Mononuclear cell (primary cell): Measurements from ENCODE around the gene HK1. TPM values are rescaled to one million over a fixed set of nuclear protein-coding genes. Genes with fewer than 3 reads are reported as not detected.

Experiments used
- H3K27me3 ChIP-seq: 2 replicates; pipeline ENCODE4 v1.6.0; 2011; ENCODE audit warnings: low read length, control low read depth; ENCODE audit not compliant: insufficient read depth
- H3K4me1 ChIP-seq: 2 replicates; pipeline ENCODE4 v1.5.1; 2011; ENCODE audit warnings: mild to moderate bottlenecking, low read length, control low read depth; ENCODE audit not compliant: insufficient read depth
- H3K4me3 ChIP-seq: 2 replicates; pipeline ENCODE4 v1.5.1; 2011; ENCODE audit warnings: mild to moderate bottlenecking, low read length, moderate library complexity
- H3K9me3 ChIP-seq: 2 replicates; pipeline ENCODE4 v1.5.1; 2011; ENCODE audit warnings: low read depth, mild to moderate bottlenecking, control low read depth, low read length
- total RNA-seq: library from RNA; depleted of rRNA; stranded (reverse); fragments of >200 nt; gene quantifications from one replicate; pipeline ENCODE4 v1.2.3, GENCODE V29; 2012

Gene HK1
- total RNA-seq, 1 donor, result 35.6 TPM

- no peaks in the 10 kb centered on the region for H3K9me3 ChIP-seq
- peaks cover 43% of the 10 kb centered on the region for H3K4me1 ChIP-seq
- no peak overlapping the region for H3K4me3 ChIP-seq
- no peaks in the 10 kb centered on the region for H3K27me3 ChIP-seq
Observed at GRCh38 chr10:69353977-69354635, 75.8 kb downstream of the HK1 start.

GRCh38 chr10:69356187-69356586 is 77.9 kb downstream of the HK1 start:
- no peak overlapping the region for H3K4me3 ChIP-seq
- no peaks in the 10 kb centered on the region for H3K9me3 ChIP-seq
- no peaks in the 10 kb centered on the region for H3K27me3 ChIP-seq
- H3K4me1 ChIP-seq, result peaks cover 51% of the 10 kb centered on the region

- H3K9me3 ChIP-seq, result no peaks in the 10 kb centered on the region
- H3K4me3 ChIP-seq, result no peak overlapping the region
- H3K27me3 ChIP-seq, result no peaks in the 10 kb centered on the region
- peaks cover 61% of the 10 kb centered on the region for H3K4me1 ChIP-seq
Observed at GRCh38 chr10:69358148-69358795, 80.0 kb downstream of the HK1 start.

- no peaks in the 10 kb centered on the region for H3K9me3 ChIP-seq
- peaks cover 52% of the 10 kb centered on the region for H3K4me1 ChIP-seq
- H3K4me3 ChIP-seq, result no peak overlapping the region
- H3K27me3 ChIP-seq, result no peaks in the 10 kb centered on the region
Observed at GRCh38 chr10:69359148-69359547, 80.9 kb downstream of the HK1 start.

- Histone ChIP-seq H3K4me3 (no peak overlapping the region), H3K9me3 (no peaks in the 10 kb centered on the region), H3K27me3 (no peaks in the 10 kb centered on the region), H3K4me1 (peaks cover 51% of the 10 kb centered on the region)
Observed at GRCh38 chr10:69359594-69359993, 81.3 kb downstream of the HK1 start.

- Histone ChIP-seq H3K9me3 (no peaks in the 10 kb centered on the region), H3K4me1 (peaks cover 51% of the 10 kb centered on the region), H3K4me3 (no peak overlapping the region), H3K27me3 (no peaks in the 10 kb centered on the region)
Observed at GRCh38 chr10:69360485-69361302, 82.4 kb downstream of the HK1 start.

GRCh38 chr10:69361303-69361614 is 83.0 kb downstream of the HK1 start:
- Histone ChIP-seq H3K4me1 (peaks cover 50% of the 10 kb centered on the region), H3K27me3 (no peaks in the 10 kb centered on the region), H3K9me3 (no peaks in the 10 kb centered on the region), H3K4me3 (no peak overlapping the region)

- H3K4me3 ChIP-seq, result no peak overlapping the region
- no peaks in the 10 kb centered on the region for H3K9me3 ChIP-seq
- H3K27me3 ChIP-seq, result no peaks in the 10 kb centered on the region
- H3K4me1 ChIP-seq, result peaks cover 45% of the 10 kb centered on the region
Observed at GRCh38 chr10:69362471-69362954, 84.2 kb downstream of the HK1 start.

- H3K4me3 ChIP-seq, result no peak overlapping the region
- H3K27me3 ChIP-seq, result no peaks in the 10 kb centered on the region
Observed at GRCh38 chr10:69363666-69364065, 85.4 kb downstream of the HK1 start.

GRCh38 chr10:69364232-69364940 is 86.1 kb downstream of the HK1 start:
- Histone ChIP-seq H3K9me3 (no peaks in the 10 kb centered on the region), H3K4me1 (peaks cover 29% of the 10 kb centered on the region), H3K27me3 (no peaks in the 10 kb centered on the region), H3K4me3 (no peak overlapping the region)

More at GRCh38 chr10:69363666-69364065, 85.4 kb downstream of the HK1 start:
- no peaks in the 10 kb centered on the region for H3K9me3 ChIP-seq
- H3K4me1 ChIP-seq, result peaks cover 36% of the 10 kb centered on the region

GRCh38 chr10:69366738-69367137 is 88.4 kb downstream of the HK1 start:
- H3K9me3 ChIP-seq, result no peaks in the 10 kb centered on the region
- peaks cover 10% of the 10 kb centered on the region for H3K4me1 ChIP-seq
- H3K4me3 ChIP-seq, result no peak overlapping the region
- H3K27me3 ChIP-seq, result no peaks in the 10 kb centered on the region

- Histone ChIP-seq H3K4me3 (no peak overlapping the region), H3K27me3 (no peaks in the 10 kb centered on the region), H3K4me1 (peaks cover 6% of the 10 kb centered on the region), H3K9me3 (no peaks in the 10 kb centered on the region)
Observed at GRCh38 chr10:69367469-69367868, 89.2 kb downstream of the HK1 start.

- no peaks in the 10 kb centered on the region for H3K27me3 ChIP-seq
- H3K4me1 ChIP-seq, result no peaks in the 10 kb centered on the region
- no peak overlapping the region for H3K4me3 ChIP-seq
- H3K9me3 ChIP-seq, result no peaks in the 10 kb centered on the region
Observed at GRCh38 chr10:69372126-69372980, 94.1 kb downstream of the HK1 start.

- Histone ChIP-seq H3K27me3 (no peaks in the 10 kb centered on the region), H3K4me3 (no peak overlapping the region), H3K9me3 (no peaks in the 10 kb centered on the region), H3K4me1 (no peaks in the 10 kb centered on the region)
Observed at GRCh38 chr10:69374242-69374641, 95.9 kb downstream of the HK1 start.
